Thoracic aorta (tissue), 2 donors: Measurements from ENCODE around the gene PARD3. TPM values are rescaled to one million over a fixed set of nuclear protein-coding genes. Genes with fewer than 3 reads are reported as not detected.

ENCODE experiments used
- ATAC-seq: fragments of 150-250 bp; one replicate; pipeline ENCODE4 v1.8.0; 2017; ENCODE audit warnings: low read depth; ENCODE audit not compliant: insufficient number of reproducible peaks, low FRiP score
- DNase-seq: peaks from one replicate; pipeline ENCODE4 v3.0.0-alpha.2; 2020; ENCODE audit warnings: low spot score
- H3K27ac ChIP-seq, 2 donors: fragments of 200-600 bp; sonication (generic); 1 replicate in 1 of 2; 2 replicates in 1 of 2; pipeline ENCODE4 v1.5.1; 2016; ENCODE audit warnings: mild to moderate bottlenecking in 2 of 2, moderate library complexity in 2 of 2
- H3K27me3 ChIP-seq: fragments of 200-600 bp; sonication (generic); replicated peaks from 2 replicates; pipeline ENCODE4 v1.6.0; 2016; ENCODE audit warnings: mild to moderate bottlenecking; ENCODE audit not compliant: insufficient read depth
- H3K36me3 ChIP-seq: fragments of 200-600 bp; sonication (generic); one replicate; pipeline ENCODE4 v1.5.1; 2016
- H3K4me1 ChIP-seq, 2 donors: fragments of 200-600 bp; sonication (generic); 1 replicate in 1 of 2; 2 replicates in 1 of 2; pipeline versions ENCODE4 v1.5.1 to v1.6.0; 2016; ENCODE audit warnings: low read depth in 2 of 2, mild to moderate bottlenecking in 1 of 2; ENCODE audit not compliant: control insufficient read depth in 1 of 2
- H3K4me3 ChIP-seq: fragments of 200-600 bp; sonication (generic); 2 replicates; pipeline ENCODE4 v1.5.1; 2016; ENCODE audit warnings: mild to moderate bottlenecking
- H3K9me3 ChIP-seq: fragments of 200-600 bp; sonication (generic); 2 replicates; pipeline ENCODE4 v1.5.1; 2016
- CTCF ChIP-seq: fragments of 200-600 bp; sonication (generic); IDR thresholded peaks from one replicate; pipeline ENCODE4 v1.5.1; 2019; ENCODE audit warnings: antibody characterized with exemption
- total RNA-seq, 2 donors: library from RNA; depleted of rRNA; stranded (reverse); fragments of >200 nt; gene quantifications; one replicate each; pipeline versions ENCODE4 v1.1.0 to v1.2.3, GENCODE V29; 2016

PARD3 gene
- total RNA-seq, 2 donors from 2014 or later = 16.7 to 34.5 TPM

- H3K4me1 ChIP-seq = peaks cover 5 to 13% of the 10 kb centered on the region in 2 donors
- no peak overlapping the region for H3K27ac ChIP-seq
- no peaks in the 10 kb centered on the region for H3K36me3 ChIP-seq
- DNase-seq (no peak), ATAC-seq (no peak)
- H3K27me3 ChIP-seq = no peaks in the 10 kb centered on the region
- H3K9me3 ChIP-seq = no peaks in the 10 kb centered on the region
- TF ChIP-seq CTCF = no peak
- H3K4me3 ChIP-seq = no peak overlapping the region
These were observed 347.2 kb downstream of the PARD3 start for GRCh38 chr10:34467902-34468301.

GRCh38 chr10:34467364-34467763 lies 347.7 kb downstream of the PARD3 start:
- no peak for ATAC-seq
- no peak for TF ChIP-seq CTCF
- peaks cover 5 to 13% of the 10 kb centered on the region in 2 donors for H3K4me1 ChIP-seq
- no peaks in the 10 kb centered on the region for H3K27me3 ChIP-seq
- no peak for DNase-seq
- H3K27ac ChIP-seq = no peak overlapping the region
- no peaks in the 10 kb centered on the region for H3K9me3 ChIP-seq
- no peaks in the 10 kb centered on the region for H3K36me3 ChIP-seq
- no peak overlapping the region for H3K4me3 ChIP-seq

- ATAC-seq = no peak
- no peaks in the 10 kb centered on the region for H3K9me3 ChIP-seq
- H3K4me3 ChIP-seq = no peak overlapping the region
- no peak overlapping the region for H3K27ac ChIP-seq
- no peaks in the 10 kb centered on the region for H3K36me3 ChIP-seq
- TF ChIP-seq CTCF = no peak
- H3K27me3 ChIP-seq = no peaks in the 10 kb centered on the region
- DNase-seq = no peak
- H3K4me1 ChIP-seq = peaks cover 5 to 13% of the 10 kb centered on the region in 2 donors
These were observed 349.4 kb downstream of the PARD3 start for GRCh38 chr10:34465678-34466077.

- no peak for DNase-seq
- H3K27me3 ChIP-seq = no peaks in the 10 kb centered on the region
- ATAC-seq = no peak
- no peak overlapping the region for H3K4me3 ChIP-seq
- H3K36me3 ChIP-seq = no peaks in the 10 kb centered on the region
- no peaks in the 10 kb centered on the region for H3K9me3 ChIP-seq
- peaks cover 5 to 13% of the 10 kb centered on the region in 2 donors for H3K4me1 ChIP-seq
- no peak overlapping the region for H3K27ac ChIP-seq
- TF ChIP-seq CTCF = no peak
These were observed 350.5 kb downstream of the PARD3 start for GRCh38 chr10:34464591-34464990.

- ATAC-seq (no peak), DNase-seq (no peak)
- no peak for TF ChIP-seq CTCF
- Histone ChIP-seq H3K27me3 (no peaks in the 10 kb centered on the region), H3K4me3 (no peak overlapping the region), H3K36me3 (no peaks in the 10 kb centered on the region), H3K4me1 (peaks cover 5 to 13% of the 10 kb centered on the region in 2 donors), H3K27ac (no peak overlapping the region), H3K9me3 (no peaks in the 10 kb centered on the region)
These were observed 351.1 kb downstream of the PARD3 start for GRCh38 chr10:34464000-34464399.
